A673 (cell line): ENCODE data around the gene FUT2.

Experiments used
- CTCF ChIP-seq: fragments of 300-800, 200-600 bp; sonication (generic); conservative IDR thresholded peaks from 2 replicates; pipeline ENCODE4 v1.5.1; 2017; ENCODE audit warnings: low read depth, mild to moderate bottlenecking, antibody characterized with exemption, low read length, moderate library complexity, mixed read lengths
- EZH2 ChIP-seq: fragments of 200-600 bp; sonication (generic); IDR thresholded peaks from 2 replicates; pipeline ENCODE4 v1.6.1; 2017; ENCODE audit warnings: borderline replicate concordance, low read depth, mild to moderate bottlenecking, mixed read lengths, antibody characterized with exemption, low read length; ENCODE audit not compliant: poor library complexity, severe bottlenecking

GRCh38 chr19:48661711-48662090 lies 34.1 kb upstream of the FUT2 start:
- no peak for TF ChIP-seq CTCF
- TF ChIP-seq EZH2: no peak
